HL-60 (cell line): ENCODE results near the gene LAMA2.

Source experiments
- DNase-seq, 2 experiments: peaks; one replicate each; pipeline ENCODE4 v3.0.0-alpha.2; 2010 to 2020; ENCODE audit warnings: low read depth in 1 of 2, low spot score in 1 of 2
- H3K27ac ChIP-seq: fragments of 250-450 bp; sonication (Bioruptor Pico); replicated peaks from 2 replicates; pipeline ENCODE4 v1.5.1; 2020; ENCODE audit warnings: mild to moderate bottlenecking, moderate library complexity
- H3K27me3 ChIP-seq: fragments of 250-450 bp; sonication (Bioruptor Pico); 2 replicates; pipeline ENCODE4 v1.5.1; 2021; ENCODE audit warnings: mild to moderate bottlenecking, moderate library complexity; ENCODE audit not compliant: insufficient read depth, poor library complexity, severe bottlenecking
- H3K4me3 ChIP-seq: replicated peaks from 2 replicates; pipeline ENCODE4 v1.5.1; 2011; ENCODE audit warnings: mild to moderate bottlenecking, control low read depth, low read length; ENCODE audit not compliant: insufficient read depth
- CTCF ChIP-seq: IDR thresholded peaks from one replicate; pipeline ENCODE4 v1.5.1; 2011; ENCODE audit warnings: low read length, control low read depth, inconsistent platforms; ENCODE audit not compliant: insufficient read depth
- GABPA ChIP-seq: IDR thresholded peaks from 2 replicates; pipeline ENCODE4 v1.6.1; 2012; ENCODE audit warnings: low read depth
- POLR2AphosphoS5 ChIP-seq: IDR thresholded peaks from 2 replicates; pipeline ENCODE4 v1.6.1; 2012; ENCODE audit warnings: low read depth
- REST ChIP-seq: IDR thresholded peaks from 2 replicates; pipeline ENCODE4 v1.6.1; 2012; ENCODE audit warnings: low read depth; ENCODE audit not compliant: insufficient replicate concordance
- SPI1 ChIP-seq: IDR thresholded peaks from 2 replicates; pipeline ENCODE4 v1.6.1; 2012; ENCODE audit warnings: low read depth, mild to moderate bottlenecking, borderline replicate concordance

LAMA2 gene

GRCh38 chr6:129329678-129330077, 446.7 kb downstream of the LAMA2 start:
- H3K27me3 ChIP-seq, result no peaks in the 10 kb centered on the region
- TF ChIP-seq GABPA (no peak), SPI1 (no peak), POLR2AphosphoS5 (no peak), REST (no peak), CTCF (no peak)
- no peak overlapping the region for H3K27ac ChIP-seq
- H3K4me3 ChIP-seq, result no peak overlapping the region
- no peak for DNase-seq

- no peak for TF ChIP-seq GABPA
- no peak for TF ChIP-seq POLR2AphosphoS5
- TF ChIP-seq CTCF, result no peak
- TF ChIP-seq REST, result no peak
- TF ChIP-seq SPI1, result no peak
- no peaks in the 10 kb centered on the region for H3K27me3 ChIP-seq
- no peak for DNase-seq
- H3K27ac ChIP-seq, result no peak overlapping the region
- H3K4me3 ChIP-seq, result no peak overlapping the region
Measured at GRCh38 chr6:129331450-129332138, 448.7 kb downstream of the LAMA2 start.

- Histone ChIP-seq H3K27ac (no peak overlapping the region), H3K4me3 (no peak overlapping the region), H3K27me3 (no peaks in the 10 kb centered on the region)
- no peak for DNase-seq
- TF ChIP-seq SPI1, result no peak
- no peak for TF ChIP-seq CTCF
- TF ChIP-seq REST, result no peak
- no peak for TF ChIP-seq POLR2AphosphoS5
- no peak for TF ChIP-seq GABPA
Measured at GRCh38 chr6:129335792-129336191, 452.9 kb downstream of the LAMA2 start.
